Stimulated activated CD4-positive, alpha-beta T cell treated with anti-CD3 and anti-CD28 coated beads, TNF-alpha, amount 100 ng/mL, for 1 hour (primary cell): ENCODE data around the gene HAUS1.

Experiments used
- DNase-seq, 3 donors: peaks; one replicate each; pipeline ENCODE4 v3.0.0-alpha.2; 2020; ENCODE audit warnings: low read depth in 3 of 3, low spot score in 1 of 3

The HAUS1 gene, protein sequence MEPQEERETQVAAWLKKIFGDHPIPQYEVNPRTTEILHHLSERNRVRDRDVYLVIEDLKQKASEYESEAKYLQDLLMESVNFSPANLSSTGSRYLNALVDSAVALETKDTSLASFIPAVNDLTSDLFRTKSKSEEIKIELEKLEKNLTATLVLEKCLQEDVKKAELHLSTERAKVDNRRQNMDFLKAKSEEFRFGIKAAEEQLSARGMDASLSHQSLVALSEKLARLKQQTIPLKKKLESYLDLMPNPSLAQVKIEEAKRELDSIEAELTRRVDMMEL

DNA sequence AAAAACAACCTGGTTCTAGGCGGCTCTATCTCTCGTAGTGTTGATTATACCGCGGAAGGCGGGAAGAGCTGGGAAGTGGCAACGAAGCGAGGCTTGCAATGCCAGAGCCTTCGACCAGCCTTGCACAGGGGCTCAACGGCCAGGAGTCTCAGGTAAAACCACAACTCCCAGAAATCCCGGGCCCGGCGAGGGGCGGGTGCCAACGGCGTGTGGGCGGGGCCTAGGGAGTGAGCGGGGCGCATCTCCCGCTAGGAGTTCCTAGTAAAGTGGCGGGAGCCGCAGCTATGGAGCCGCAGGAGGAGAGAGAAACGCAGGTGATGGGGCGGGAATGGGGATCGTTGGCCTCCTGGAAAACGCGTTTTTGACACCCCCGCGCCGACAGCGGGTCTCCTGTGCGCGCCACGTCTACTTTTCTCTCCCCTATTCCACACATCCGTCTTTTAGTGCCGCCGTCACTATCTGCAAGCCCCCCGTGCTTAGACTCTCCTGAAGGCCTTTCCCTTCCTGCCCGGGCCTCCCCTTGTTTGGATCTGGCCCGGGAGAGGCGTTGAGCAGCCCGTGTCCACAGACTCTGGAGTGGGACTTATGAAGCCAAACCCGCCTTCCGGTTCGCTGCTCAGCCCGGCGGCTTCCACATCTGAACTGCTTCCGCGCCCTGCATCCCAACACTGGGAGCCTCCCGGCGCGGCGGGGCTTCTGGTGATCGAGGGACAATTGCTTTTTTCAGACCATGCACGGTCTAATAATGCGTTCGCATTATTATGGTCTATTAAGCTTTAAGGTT lies at the start of gene HAUS1:
Gene HAUS1 (plus strand): TSS at position 258 of the 784 bp plus-strand sequence. CDS start 27 bp downstream, at position 285.
- DNase-seq: peak; percentile 41 to 82 (median 55)

DNA sequence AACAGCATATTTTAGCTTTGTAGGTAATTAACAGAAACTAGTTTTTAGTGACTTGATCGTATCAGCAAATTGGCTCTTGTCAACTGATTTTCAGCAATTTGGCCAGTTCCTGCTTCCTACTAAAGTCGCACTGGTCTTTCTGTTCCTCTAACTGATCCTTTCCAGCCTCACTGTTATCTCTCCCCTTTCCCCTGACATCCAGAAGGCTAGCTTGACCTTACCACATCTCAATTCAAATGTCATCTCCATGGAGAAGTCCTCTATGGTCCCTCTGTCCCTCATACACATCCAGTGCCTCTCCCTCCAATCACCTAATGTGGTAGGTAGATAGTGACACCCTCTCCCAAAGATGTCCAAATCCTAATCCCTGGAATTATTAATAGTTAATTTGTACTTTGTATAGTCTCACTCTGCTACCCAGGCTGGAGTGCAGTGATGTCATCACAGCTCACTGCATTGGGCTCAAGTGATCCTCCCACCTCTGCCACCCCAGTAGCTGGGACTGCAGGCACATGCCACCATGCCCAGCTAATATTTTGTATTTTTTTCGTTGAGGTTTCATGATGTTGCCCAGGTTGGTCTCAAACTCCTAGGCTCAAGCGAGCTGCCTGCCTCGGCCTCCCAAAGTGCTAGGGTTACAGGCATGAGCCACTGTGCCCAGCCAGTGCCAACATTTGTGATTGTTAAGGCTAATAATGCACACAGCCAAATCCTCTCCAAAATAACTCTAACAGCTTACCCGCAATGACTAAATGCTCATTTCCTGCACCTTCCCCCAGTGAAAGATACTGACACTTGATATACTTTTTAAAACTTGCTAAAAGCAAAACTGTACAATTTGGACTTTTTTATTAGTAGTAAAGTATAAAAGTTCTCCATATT lies 49.0 kb upstream of the HAUS1 start:
- DNase-seq: no peak

DNA sequence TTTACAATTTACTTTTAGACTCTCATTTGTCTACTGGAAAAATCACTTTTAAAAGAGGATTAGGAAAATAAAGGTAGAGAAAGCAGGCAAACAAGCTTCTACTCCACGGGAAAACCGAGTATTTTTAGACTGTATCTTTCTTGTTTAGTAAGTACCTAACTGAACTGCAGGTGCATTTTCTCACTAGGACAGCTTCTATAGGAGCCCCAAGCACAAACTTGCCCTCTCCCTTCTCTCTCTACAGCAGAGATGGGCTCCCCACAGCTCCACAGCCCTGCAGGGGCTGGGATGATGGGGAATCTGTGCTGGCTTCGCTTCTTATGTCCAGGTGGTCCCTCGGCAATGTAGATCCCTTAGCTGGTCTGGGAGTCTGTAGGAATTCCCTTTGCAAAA lies 48.4 kb upstream of the HAUS1 start:
- no peak for DNase-seq

DNA sequence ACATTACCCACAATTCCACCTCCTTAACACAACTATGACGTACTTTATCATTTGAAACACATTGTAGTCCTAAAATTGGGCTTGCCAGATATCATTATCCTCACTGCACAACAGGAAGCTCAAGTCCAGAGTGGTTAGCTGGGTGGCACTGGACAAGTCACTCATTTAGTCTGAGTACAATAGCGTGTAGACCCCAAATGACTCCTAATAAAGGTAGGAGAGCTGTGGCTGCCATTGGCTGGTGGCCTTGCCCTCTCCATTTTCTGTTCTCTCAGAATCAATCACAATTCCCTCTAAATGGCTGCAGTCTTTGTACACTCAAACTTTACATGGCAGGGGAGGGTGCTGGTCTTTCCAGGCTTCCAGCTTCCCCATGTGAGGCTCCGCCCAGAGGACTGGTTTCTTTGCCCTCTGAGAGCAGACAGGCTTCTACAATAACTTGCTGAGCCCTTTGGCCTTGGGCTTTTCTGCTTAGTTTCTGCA lies 43.8 kb upstream of the HAUS1 start:
- DNase-seq: no peak

DNA sequence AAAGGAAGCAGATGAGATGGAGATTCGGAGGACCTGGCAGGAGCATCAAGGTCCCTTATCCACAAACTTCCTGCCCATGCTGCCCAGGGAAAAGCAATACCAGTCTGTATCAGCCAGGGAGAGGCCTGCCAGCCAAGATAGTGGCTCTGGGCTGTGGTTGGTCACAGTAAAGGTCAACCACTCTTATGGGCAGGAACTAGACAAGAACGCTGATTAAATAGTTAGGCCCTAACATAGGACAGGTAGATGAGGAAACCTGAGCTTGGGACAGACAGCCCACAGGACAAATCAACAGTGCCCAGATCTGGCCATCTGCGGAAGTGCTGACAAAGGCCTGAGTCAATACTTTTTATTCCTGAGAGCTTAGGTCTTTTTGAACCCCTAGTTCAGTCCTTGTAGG lies 42.8 kb upstream of the HAUS1 start:
- DNase-seq: no peak

DNA sequence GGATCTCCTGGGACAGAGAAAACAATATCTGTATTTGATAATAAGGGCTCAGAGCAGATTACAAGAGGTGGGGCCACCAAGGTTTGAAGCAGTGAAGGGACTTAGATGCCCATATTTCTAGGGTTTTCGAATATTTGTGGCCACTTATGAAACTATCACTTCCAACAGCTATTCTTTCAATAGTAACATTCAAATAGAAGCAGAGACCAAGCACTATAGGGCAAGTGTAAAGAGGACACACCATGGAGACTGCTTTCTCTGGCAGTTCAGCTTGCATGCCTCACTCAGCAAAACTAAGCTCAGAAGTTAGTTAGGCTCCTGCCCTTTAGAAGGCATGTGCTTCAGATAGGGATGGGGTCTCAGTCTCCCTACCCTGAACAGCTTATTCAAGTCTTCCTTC lies 42.4 kb upstream of the HAUS1 start:
- DNase-seq: no peak

DNA sequence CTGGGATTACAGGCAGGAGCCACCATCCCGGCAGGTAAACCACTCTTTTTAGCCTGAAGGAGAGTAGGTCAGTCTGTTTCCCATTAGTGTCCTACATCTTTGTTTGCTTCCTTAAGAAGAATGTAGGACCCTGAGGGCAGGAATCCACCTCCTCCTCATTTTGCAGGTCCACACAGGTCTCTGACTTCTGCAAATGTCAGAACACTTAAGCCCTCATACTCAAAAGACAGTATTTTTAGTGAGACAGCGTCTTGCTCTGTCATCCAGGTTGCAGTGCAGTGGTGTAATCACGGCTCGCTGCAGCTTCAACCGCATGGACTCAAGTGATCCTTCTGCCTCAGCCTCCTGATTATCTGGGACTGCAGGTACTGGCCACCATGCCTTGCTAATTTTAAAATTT lies 41.4 kb upstream of the HAUS1 start:
- DNase-seq: no peak

DNA sequence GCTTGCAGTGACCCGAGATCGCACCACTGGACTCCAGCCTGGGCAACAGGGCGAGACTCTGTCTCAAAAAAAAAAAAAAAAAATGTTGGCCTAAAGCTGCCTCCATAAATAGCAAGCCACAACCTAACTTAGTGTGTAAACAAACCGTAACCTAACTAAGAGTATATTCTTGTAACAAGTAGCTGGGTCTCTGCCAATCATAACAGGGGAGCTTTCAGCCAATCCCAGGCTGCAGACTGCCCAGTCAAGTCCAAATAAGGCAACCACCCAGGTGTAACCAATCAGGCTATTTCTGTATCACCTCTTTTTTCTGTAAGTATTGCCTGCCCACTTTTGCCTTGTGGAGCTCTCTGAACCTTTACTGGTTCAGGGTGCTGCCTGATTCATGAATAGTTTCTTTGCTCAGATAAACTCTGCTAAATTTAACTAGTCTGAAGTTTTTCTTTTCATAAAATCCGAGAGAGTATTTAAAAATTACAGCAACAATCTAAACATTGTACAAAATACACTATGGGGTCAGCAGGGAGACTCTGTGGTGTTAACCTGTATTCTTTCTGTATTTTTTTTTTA lies 36.7 kb upstream of the HAUS1 start:
- DNase-seq: no peak

DNA sequence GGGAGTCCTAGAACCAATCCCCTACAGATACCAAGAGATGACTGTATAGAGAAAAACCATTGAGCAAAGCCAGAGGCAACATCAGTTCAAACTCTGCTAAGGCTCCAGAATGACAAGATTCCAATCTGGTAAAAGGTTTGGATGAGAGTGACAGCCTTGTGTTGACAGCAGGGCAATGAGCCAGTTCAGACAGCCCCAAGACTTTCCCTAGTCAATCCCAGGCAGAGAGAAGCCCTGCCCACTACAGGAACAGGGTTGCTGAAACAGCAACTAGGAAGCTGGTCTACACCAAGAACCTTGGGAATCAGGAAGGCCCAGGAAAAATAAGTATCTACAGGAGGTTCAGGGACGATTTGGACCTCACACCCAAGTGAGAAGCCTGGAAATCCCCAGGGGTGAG lies 35.4 kb upstream of the HAUS1 start:
- no peak for DNase-seq

DNA sequence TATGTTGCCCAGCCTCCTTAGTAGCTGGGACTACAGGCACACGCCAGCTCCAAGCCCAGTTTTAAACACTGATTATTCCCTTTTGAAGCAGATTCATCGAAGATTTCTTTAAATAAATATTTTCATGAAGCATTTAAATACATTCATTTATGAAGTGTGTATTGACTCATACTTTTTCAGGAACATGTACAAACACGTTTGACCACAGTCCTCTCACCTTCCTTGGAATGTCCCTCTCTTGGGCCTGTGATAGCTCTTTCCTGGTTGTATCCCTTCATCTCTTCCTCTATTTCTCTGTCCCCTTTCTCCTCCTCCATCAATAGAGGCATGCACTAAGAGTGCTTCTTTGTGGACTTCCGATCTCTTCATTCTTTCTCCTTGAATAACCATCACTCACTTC lies 34.7 kb upstream of the HAUS1 start:
- DNase-seq: no peak

DNA sequence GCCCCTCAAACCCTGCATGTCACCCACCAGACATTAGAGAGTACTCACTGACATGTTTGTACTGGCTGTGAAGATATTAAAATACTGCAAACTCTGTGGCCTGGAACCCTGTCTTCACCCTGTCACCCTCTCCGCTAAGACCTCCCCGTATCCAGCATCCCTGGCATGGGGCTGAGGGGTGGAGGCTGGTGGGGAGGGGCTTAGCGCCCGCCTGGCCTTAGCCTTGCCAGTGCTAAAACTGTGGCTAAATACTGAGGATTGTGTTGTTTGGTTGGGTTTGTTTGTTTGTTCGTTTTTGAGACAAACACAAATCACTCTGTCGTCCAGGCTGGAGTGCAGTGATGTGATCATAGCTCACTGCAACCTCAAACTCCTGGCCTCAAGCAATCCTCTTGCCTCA lies 34.0 kb upstream of the HAUS1 start:
- DNase-seq: no peak

DNA sequence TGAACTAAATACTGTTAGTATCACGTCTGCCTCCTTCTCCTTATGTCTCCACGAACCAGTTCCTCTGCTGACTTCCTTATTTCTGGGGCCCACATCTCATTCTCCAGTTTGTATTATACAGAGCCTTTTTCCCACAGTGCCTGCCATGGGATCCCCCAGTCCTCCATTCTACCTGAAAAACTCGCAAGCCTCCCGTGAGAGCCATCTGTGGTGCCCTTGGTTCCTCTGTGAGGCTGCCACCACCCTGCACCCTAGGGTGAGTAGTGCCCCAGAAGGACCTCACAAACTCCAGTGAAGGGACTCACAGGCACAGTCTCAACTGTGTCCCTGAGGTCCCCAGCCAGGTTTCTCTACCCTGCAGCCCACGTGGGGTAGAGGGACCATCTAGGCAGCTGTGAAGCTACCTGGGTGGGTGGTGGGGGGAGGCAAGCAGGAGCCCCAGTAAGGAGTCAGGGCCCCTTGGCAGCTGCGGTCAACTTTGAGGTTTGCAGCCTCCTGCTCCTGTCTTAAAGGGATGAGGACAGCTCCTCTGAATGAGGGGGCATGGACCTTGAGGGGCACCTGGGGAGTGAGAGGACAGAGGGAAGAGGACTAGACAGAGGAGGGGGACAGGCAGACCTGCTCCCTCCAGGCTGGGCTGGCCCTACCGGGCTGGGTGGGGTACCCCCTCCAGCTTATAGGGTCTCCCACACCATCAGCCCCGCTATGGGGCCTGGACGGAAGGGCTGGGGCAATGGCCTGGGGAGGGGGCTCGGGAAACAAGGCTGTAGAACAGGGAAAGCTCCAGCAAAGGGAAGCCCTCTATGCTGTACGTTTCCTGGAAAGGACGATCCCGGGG lies 33.2 kb upstream of the HAUS1 start:
- DNase-seq: no peak

DNA sequence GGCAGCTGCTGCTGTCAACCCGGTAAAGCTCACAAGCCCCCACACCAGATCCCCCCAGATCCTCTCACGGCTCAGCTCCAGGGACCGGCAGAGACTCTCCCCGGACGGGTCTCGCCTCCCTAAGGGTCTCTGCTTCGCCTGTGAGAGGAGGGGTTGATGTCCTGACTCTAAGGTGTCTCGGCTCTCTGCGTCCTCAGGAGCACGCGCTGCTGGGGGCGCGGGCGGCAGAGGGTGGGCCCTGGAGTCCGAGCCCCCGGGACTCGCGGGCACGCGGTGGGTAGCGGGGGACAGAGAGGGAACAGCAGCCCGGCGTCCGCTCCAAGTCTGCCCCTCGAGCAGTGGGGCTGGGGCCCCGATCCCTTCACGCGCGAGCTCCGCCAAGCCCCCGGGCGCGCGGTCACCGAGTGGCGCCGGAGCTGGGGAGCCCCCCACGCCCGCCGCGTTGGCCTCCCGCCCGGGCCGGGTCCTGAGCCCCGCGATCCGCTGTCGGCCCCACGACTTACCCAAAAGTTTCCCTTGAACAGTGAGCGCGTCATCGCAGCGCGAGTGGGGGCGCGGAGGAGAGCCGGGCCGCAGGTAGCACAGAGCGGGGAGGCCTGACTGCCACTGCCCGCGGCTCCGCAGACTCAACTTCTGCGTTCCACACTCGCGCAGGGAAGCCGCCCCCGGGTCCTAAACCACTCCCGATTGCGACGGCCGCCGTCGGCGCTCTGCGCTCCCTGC lies 32.4 kb upstream of the HAUS1 start, which contains the start of gene PSTPIP2:
Gene PSTPIP2 (minus strand): TSS at position 608 of the 723 bp plus-strand sequence. CDS start 72 bp downstream, at position 536.
- DNase-seq: peak in 2 of 3 donors; percentile 31 to 51

DNA sequence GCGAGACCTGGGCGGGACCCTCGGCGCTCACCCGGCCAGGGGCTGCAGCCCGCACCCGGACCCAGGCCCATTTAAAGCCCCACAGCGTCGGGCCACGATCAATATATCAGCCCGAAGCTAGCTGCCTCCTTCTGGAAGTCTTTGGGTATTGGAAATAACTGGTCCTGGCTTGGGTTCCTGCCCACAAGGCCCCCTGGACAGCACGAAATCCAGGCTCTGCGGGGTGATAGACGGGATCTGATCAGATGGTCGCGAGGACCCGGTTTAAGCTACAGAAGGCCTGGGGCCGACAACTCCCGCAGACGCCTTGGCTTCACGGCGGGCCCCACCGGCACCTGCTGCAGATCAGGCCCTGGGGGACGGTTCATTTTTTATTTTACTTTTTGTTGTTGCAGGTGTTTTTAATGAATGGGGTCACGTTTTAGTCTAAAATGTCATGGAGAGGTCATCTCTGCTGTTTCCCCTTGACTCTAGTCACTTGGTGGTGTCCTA lies 31.8 kb upstream of the HAUS1 start:
- DNase-seq: no peak

DNA sequence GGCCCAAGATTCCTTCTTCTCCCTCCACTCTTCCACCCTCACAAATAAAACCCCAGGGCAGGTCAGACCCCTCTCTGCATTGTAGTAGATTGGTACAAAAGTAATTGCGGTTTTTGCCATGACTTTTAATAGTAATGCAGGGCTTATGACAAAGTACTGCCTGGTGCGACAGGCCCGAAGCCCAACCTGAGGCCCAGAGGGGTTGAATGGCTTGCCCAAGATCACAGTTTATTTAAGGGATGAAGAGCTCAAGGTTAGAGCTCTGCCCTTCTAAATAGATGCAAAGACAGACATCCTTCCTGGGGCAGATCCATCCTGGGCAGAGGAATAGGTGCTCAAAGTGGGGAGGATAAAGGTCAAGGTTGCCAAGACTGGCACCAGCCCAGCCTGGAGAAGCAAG lies 31.2 kb upstream of the HAUS1 start:
- DNase-seq: no peak

DNA sequence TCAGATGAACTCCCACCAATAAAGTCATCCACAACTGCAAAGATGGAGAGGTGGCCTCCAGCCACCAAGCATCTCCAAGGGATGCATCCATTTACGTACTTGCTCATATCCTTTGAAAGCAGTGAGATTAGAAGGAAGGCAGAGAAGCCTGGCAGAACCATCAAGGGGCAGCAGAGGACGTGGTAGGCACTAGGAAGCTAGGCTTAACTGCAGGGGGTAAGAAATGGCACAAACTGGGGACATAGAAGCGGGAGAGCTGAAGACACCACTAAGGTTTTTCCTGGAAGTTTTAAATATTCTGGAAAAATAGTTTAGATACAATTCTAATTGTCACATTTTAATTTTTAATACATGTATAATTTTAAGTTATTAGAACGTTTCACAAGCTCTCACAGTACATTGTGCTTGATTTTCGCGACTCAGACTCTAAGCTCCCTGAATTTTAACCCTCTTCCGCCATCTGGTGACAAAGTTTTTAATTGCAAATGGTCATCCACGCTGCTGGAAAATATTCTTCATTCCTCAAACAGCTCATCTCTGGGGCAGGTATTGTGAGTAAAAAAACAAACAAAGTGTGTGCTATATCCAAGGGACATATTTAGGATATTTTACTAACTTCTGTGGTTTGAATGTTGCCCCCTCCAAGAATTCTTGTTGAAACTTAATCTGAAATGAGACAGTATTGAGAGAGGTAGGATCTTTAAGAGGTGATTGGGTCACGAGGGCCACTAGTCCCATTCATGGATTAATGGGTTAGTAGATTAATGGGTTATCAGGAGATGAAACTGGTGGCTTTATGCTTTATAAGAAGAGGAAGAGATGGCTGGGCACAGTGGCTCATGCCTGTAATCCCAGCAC lies 30.5 kb upstream of the HAUS1 start:
- DNase-seq: peak in 1 of 3 donors; percentile 27

DNA sequence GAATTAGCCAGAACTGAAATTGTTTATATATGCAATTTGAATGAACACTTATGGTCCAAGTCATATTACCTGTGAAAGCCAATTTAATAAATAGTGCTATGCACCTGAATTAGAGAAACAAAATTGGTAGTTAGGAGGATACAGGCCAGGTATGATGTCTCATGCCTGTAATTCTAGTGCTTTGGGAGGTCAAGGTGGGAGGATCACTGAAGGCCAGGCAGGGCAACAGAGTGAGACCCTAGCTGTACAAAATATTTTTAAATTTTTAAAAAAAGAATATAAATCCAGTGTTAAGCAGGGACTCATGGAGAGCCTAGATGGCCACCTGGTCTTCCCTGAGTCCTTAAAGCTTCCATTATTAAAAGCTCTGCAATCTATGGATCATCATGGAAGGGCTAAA lies 24.8 kb upstream of the HAUS1 start:
- no peak for DNase-seq

DNA sequence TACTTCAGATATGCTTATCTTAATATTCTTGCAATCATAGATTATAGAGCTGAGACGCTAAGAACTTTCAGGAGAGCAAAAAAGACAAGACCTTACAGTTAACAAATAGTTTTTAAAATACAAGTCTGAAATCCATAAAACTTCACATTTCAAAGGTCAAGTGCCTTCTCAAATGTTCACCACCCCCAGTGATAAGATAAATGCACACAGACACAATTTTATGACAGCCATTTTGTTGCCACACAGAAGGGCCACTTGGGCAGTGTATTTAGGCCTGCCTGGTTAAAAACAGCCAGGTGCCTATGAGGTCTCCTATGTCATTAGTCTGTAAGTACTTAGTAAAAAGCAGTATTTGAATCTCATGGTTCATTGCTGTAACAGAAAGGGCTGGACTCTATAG lies 24.0 kb upstream of the HAUS1 start:
- no peak for DNase-seq
